Activated naive CD4-positive, alpha-beta T cell treated with Interleukin-2 at 50 U/mL for 16 hours (primary cell): ENCODE measurements around the gene WRNIP1.
"Not testable (repeated sequence)": the region's sequence is repeated elsewhere in the genome, so short reads cannot be mapped to it uniquely, and the experiment has no call there.

Source experiments
- DNase-seq: peaks from one replicate; pipeline ENCODE4 v3.0.0-alpha.2; 2020

The WRNIP1 gene

DNA sequence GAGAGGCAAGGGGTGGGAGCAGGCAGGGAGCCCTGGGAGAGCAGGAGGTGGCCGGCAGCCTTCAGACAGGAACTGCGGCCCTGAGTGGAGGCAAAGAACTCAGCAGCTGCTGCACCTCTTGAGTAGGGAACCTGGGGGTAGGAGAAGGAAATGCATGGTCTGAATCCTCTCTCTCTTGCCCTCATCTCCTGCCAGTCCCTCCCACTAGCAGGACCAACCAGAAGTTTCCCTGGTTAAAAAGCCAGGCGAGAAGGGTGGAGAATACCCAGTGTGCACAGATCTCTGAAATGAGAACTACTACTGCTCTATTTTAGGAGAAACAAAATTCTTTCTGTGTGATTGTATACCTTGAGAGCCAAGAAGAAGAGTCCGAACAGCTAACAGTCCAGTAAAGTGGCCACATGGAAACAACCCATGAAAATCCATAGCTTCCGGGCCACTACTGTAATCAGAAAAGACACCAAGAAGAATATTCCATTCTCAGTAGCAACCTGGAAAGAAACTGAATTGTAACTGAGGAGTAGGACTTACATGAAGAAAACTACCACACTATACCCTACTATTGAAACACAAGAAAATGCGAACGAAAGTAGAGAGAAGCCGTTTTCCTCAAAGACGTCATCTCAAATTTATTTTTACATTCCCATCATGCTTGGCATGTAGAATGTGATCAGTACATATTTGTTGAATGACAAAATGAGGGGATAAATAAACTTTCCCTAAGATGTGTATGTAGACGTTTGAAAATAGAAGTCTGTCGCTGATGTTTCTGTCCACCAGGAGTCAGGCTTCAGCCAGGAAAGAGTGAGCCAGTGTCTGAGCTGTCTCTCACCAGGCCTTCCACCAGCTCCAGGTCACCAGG, 25.6 kb downstream of the WRNIP1 start:
- peak; percentile 50 for DNase-seq

DNA sequence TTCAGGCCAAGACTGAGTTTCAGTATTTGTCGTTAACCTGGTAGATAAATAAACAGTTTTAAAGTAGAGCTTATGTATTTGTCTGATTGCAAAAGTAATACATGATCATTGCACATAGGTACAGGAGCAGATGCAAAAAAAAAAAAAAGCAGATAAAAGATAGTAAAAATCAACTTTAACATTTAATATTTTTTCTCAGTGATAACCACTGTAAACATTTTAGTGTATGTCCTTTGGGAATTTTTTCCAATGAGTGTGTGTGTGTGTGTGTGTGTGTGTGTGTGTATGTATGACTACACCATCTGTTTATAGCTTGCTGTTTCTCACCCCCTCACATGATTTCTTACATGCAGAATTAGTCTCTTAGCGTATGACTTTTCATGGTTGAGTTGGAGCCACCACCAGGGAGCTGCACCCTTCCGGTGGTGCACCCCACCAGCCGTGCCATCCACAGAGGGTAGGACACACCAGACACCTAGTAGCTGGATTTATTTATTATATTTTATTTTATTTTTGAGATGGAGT, 26.3 kb downstream of the WRNIP1 start:
- DNase-seq, result no peak

DNA sequence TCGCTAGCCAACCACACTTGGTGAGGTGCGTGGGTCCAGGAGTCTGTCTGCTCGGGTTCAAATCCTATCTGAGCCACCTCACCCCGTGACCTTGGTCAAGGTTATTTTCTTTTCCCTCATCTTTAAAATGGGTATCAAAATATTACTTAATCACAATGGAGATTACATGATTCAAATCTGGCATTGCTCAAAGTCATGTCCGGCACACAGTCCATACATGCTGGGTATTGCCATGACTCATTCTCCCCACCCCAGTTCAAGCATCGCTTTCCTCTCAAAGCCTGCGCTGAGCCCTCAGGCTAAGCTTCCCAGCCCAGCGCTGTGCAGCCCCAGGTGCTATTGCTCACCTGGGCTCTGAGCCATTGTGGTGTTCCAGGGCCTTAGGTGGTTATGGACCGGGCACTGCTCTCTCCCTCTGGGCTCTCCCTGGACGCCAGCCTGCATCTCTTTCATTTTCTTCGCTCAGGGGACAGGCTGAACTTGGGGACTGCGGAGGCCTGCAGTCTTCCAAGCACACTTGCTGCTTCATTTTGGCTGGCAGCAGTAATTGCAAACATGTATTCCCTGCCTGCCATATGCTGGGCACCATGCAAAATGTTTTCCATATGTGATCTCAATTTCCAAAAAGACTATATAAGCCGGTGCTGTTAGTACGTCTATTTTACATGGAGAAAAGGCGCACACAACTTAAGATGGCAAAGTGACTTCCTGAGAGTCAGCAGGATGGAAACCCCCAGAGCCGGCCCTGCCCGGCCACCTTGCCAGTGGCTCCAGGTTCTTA, 27.3 kb downstream of the WRNIP1 start:
- DNase-seq, result no peak

- peak; percentile 16 for DNase-seq
Observed at GRCh38 chr6:2793534-2794151, 28.4 kb downstream of the WRNIP1 start.

- DNase-seq, result no peak
Observed at GRCh38 chr6:2794171-2794730, 29.1 kb downstream of the WRNIP1 start.

DNA sequence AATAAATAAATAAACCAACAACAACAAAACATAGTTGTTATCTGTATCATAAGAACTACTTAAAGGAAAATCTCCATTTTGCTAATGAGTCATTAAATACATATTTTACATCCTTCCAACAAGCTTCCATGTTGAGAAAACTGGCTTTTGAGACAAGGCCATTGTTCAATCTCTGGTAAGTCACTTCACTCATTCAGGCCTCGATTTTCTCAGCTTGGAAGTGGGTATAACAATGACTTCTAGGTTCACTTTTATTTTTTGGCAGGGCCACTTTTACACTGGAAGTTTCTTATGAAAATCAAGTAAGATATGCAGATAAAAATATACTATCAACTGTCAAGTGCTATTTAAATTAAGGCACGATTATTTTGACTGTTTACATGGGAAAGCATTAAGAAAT, 30.0 kb downstream of the WRNIP1 start:
- DNase-seq, result no peak

DNA sequence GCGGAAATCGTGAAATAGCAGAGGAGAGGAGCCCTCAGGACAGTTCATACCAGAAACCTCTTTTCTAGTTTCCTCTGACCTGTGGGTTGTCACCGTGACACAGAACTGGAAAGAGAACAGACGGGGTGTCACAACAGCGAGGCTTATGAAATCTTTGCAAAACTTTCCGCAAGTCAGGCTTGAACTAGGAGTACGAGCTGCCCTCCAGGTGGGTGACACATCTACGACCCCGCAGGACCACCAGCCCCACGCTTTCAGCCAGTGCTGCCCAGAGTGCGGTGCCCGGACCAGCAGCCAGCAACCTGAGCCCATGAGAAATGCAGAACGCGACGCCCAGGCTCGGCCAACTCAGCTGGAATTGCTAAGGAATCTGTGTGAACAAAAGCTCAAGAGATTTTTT, 30.8 kb downstream of the WRNIP1 start:
- DNase-seq, result no peak

- no peak for DNase-seq
Observed at GRCh38 chr6:2796861-2797260, 31.7 kb downstream of the WRNIP1 start.

DNA sequence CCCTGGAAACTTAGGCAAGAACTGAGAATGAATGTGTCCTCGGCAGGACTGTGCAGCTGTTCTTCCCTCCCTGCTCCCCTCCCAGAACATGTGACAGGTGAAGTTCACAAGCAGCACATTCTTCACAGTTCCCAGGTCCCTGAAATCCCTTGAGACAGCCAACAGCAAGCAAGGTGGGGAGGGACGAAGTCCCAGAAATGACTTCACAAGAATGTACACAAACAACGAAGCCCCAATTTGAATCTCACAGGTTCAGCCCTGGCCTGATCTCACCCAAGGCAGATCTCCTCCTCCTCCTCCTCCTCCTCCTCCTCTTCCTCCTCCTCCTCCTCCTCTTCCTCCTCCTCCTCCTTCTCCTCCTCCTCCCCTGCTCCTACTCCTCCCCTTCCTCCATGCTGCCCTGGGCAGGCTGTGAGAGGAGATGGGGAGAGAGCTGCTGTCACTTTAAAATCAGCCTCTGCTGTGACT, 32.4 kb downstream of the WRNIP1 start:
- DNase-seq, result no peak

- DNase-seq, result no peak
Observed at GRCh38 chr6:2798586-2799134, 33.5 kb downstream of the WRNIP1 start.

DNA sequence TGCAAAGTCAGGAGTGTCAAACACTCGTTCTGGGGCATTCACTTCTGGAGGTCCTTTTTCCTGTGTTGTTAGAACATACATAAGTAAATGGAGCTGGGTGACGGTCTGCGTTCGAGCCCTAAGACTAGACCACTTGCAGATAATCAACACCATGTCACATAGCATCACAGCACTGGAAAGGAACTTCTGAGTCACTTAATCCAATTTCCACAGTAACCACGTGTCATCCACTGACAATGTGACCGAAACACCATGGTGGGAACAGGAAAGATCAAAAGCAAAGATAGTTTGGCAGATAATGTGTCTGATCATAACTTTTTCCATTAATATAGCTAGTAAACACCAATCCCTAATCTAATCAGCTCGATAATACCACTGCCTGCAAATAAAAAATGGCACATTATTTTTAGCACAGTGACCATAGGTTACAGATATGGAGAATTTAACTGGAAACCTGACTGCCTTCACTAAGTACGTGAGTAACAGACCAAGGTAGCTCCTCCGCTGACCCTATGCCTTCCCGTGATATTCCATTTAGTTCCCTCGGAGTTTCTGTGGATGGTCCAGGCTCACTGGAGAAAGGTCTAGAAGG, 34.8 kb downstream of the WRNIP1 start:
- no peak for DNase-seq

- no peak for DNase-seq
Observed at GRCh38 chr6:2800552-2801316, 35.5 kb downstream of the WRNIP1 start.

DNA sequence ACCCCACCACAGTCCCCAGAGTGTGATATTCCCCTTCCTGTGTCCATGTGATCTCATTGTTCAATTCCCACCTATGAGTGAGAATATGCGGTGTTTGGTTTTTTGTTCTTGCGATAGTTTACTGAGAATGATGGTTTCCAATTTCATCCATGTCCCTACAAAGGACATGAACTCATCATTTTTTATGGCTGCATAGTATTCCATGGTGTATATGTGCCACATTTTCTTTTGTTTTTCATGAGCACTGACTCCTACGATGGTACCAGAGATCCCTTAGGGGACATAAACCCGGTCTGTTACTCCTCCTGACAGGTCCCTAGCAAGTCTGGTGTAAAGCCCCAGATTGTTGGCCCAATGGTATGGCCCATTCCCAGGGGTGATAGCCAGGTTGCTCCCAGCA, 36.5 kb downstream of the WRNIP1 start:
- not testable (repeated sequence) for DNase-seq

GRCh38 chr6:2802521-2803060, 37.4 kb downstream of the WRNIP1 start:
- no peak for DNase-seq

DNA sequence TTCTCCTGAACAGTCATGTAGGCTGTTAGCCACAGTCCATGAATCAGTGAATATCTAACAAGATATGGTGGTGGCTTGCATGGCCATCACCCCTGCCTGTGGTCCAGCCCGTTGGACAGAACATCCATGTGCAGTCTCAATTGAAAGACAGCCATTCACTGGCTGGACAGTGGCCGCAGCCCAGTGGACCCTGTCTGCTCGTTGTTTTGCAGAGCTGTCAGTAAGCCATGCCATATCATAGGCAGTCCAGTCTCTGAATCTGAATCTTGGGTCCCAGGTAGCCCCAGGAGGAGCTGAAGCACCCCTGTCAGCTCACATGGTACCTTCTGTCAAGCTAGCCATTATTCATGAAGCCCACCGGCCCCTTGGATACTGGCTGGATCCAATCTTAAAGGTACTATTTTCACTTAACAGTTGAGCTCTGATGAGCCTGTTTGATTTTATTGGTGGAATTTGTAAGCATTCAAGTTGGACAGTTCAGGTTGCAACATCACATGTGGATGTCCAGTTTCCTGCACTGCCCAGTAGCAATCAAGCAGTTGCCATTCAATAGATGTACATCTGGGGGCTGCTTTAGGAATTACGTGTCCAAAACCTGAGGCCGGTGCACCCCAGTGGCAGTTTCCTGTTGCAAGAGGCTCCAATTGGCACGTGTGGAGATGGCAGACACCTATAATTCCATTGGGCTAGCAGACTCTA, 38.7 kb downstream of the WRNIP1 start:
- DNase-seq, result no peak

DNA sequence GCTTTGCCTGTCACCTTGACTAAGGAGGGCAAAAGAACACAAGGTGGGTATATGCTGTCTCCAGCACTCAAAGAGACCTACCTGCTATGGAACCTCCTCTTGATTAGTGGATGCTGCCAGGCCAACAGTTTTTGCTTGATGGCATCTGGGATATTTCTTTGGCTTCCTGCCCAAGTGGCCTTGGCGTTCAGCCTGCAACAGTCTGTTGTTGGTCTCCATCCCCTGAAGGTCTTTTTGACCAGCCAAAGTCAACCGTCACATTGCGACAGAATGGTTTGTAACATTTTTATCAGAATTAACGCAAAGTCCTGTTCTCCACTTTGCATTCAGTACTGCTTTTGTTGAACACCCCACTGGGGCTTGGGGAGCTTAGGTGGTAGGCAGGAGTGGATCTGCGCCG, 39.3 kb downstream of the WRNIP1 start:
- DNase-seq, result no peak

- no peak for DNase-seq
Observed at GRCh38 chr6:2805031-2805430, 39.8 kb downstream of the WRNIP1 start.

DNA sequence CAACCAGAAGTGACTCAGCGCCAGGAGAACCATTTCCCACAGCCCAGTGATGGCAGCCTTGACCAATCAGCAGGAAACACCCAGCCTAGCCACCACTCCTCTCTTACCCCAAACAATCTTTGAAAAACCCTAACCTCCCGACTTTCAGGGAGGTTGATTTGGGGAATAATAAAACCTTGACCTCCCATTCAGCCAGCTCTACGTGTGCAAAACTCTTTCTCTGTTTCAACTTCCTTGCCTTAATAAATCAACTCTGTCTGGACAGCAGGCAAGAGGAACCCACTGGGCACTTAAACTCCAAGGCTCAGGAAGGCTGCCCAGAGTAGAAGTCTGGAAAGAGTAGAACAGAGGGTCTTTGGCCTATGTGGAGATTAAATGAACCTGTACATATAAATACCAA, 41.5 kb downstream of the WRNIP1 start:
- DNase-seq, result no peak

GRCh38 chr6:2807342-2808090, 42.3 kb downstream of the WRNIP1 start:
- DNase-seq, result no peak

DNA sequence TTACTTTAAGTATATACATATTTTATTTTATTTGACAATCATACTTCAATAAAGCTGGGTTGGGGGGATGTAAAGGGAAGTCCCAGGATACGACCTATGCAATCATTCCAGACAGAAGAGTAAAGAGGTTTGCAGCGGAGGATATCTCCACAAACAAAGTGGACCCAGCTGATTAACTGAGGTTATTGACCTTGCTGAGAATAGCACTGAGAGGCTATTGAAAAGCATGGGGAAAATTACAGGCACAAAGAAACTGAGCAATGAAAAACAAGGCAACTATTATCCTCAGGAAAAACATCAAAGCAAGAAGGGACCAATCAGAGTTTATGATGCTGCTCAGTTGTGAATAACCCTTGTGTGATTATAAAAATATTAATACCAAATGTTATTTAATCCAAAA, 43.8 kb downstream of the WRNIP1 start:
- DNase-seq, result no peak
